Measurements from ENCODE around the gene CNFN. TPM values are rescaled to one million over a fixed set of nuclear protein-coding genes. Genes with fewer than 3 reads are reported as not detected.

Gene CNFN, protein sequence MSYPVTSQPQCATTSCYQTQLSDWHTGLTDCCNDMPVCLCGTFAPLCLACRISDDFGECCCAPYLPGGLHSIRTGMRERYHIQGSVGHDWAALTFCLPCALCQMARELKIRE
- total RNA-seq (2014; rRNA removed), result 4.1 and 4.5 TPM in 2 replicates
- percentile 29 among the genes with signal in this experiment for Bru-seq, nascent RNA
- BruChase-seq, experiment 1, labeled RNA remaining after a 6-hour chase, result percentile 16 among the genes with signal in this experiment
- percentile 12 among the genes with signal in this experiment for BruChase-seq, experiment 2, labeled RNA remaining after a 2-hour chase
- long read RNA-seq, partial matches to known transcripts, result 3 of 3 reads
- long read RNA-seq, other reads (novel, unspliced or antisense), result 0 of 3 reads

DNA sequence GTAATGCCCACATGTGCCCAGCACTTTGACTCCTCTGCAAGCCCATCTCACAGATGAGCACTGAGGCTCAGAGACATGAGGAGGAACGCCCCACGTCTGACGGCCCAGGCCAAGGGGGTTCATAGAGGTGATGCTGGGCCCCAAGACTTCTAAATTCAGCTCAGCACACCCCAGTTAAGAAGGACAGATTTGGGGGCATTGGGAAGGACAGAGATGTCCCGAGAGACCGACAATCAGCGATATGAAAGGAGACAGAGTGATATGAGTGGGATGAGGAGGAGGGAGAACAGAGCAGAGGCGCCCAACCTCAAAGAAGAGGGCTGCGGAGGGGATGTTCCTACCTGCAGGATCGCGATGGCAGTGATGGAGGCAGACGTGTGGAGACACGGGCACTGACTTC lies at the start of gene CNFN:
Gene CNFN, minus strand, starts transcription at position 399 of the 400 bp plus-strand sequence. CDS start 1,260 bp downstream, outside the sequence.
- no peak within 1 kb of the TSS for H3K4me3 ChIP-seq (ENCODE audit: low read length)
- no peaks in the 10 kb centered on the region for H3F3A ChIP-seq (ENCODE audit: low read length, unreplicated experiment)
- no peak within 1 kb of the TSS for H3K27ac ChIP-seq (ENCODE audit: low read length)
- no peak within 1 kb of the TSS for H2AFZ ChIP-seq (ENCODE audit: low read length)
- TF ChIP-seq, protein P1, sequence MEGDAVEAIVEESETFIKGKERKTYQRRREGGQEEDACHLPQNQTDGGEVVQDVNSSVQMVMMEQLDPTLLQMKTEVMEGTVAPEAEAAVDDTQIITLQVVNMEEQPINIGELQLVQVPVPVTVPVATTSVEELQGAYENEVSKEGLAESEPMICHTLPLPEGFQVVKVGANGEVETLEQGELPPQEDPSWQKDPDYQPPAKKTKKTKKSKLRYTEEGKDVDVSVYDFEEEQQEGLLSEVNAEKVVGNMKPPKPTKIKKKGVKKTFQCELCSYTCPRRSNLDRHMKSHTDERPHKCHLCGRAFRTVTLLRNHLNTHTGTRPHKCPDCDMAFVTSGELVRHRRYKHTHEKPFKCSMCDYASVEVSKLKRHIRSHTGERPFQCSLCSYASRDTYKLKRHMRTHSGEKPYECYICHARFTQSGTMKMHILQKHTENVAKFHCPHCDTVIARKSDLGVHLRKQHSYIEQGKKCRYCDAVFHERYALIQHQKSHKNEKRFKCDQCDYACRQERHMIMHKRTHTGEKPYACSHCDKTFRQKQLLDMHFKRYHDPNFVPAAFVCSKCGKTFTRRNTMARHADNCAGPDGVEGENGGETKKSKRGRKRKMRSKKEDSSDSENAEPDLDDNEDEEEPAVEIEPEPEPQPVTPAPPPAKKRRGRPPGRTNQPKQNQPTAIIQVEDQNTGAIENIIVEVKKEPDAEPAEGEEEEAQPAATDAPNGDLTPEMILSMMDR (conservative IDR thresholded peaks at IDR 0.05; ENCODE audit: low read depth, low read length), result no peak
- TF ChIP-seq EZH2phosphoT487 (IDR thresholded peaks at IDR 0.05; ENCODE audit: borderline replicate concordance, low read length) (no peak), EZH2 (IDR thresholded peaks at IDR 0.05; ENCODE audit: low read length, unreplicated experiment) (no peak)
- no peaks in the 10 kb centered on the region for H3K9me2 ChIP-seq (replicated peaks; ENCODE audit: low read length)
- H4K20me1 ChIP-seq (ENCODE audit: low read length), result no peaks in the 10 kb centered on the region
- no peak for ATAC-seq
- intact Hi-C loops (cut with micrococcal nuclease), result no loop called here
- H3K27me3 ChIP-seq (ENCODE audit: low read length), result no peaks in the 10 kb centered on the region
- no TSS peak for BruUV-seq (replicated peaks)
- H3K79me2 ChIP-seq (ENCODE audit: low read length), result no peaks in the 10 kb centered on the region
- ChIA-PET POLR2A (ENCODE audit: unreplicated experiment) (no interaction called here), CTCF (no interaction called here)
- no peaks in the 10 kb centered on the region for H3K36me3 ChIP-seq (ENCODE audit: low read depth, low read length)
- DNase-seq, result no peak
- no peak within 1 kb of the TSS for H3K9ac ChIP-seq (ENCODE audit: low read length)
- no peaks in the 10 kb centered on the region for H3K9me3 ChIP-seq (ENCODE audit: low read length)
- H3K4me1 ChIP-seq (ENCODE audit: insufficient read depth, low read length), result peaks cover 4% of the 10 kb centered on the region; the same call in 1 of the 2 replicates
- H3K4me2 ChIP-seq (ENCODE audit: low read length), result no peak within 1 kb of the TSS

DNA sequence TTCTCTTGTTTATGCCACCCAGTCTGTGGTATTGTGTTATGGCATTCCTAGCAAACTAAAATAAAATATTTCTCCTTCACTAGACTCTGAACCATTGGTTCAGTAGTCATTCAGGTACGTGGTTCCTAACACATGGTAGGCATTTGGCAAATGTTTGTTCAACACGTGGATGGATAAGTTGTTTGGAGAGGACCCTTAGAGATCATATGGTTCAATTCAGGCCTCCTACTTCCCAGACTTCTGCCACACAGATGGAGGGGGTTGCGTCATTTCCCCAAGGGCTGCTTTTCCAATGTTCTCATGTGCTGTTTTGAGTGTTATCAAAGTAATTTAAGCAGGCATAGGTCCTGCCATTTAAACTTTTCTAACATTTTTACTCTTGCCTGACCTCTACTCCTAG lies 45.9 kb upstream of the CNFN start:
- intact Hi-C loops (cut with micrococcal nuclease), result no loop called here
- Histone ChIP-seq H3K27ac (ENCODE audit: low read length) (no peak overlapping the region), H3K4me3 (ENCODE audit: low read length) (no peak overlapping the region), H3K36me3 (ENCODE audit: low read depth, low read length) (no peaks in the 10 kb centered on the region), H3K4me2 (ENCODE audit: low read length) (no peak overlapping the region), H3K27me3 (ENCODE audit: low read length) (no peaks in the 10 kb centered on the region), H4K20me1 (ENCODE audit: low read length) (no peaks in the 10 kb centered on the region), H3F3A (ENCODE audit: low read length, unreplicated experiment) (no peaks in the 10 kb centered on the region), H3K9me2 (replicated peaks; ENCODE audit: low read length) (no peaks in the 10 kb centered on the region), H2AFZ (ENCODE audit: low read length) (no peak overlapping the region), H3K79me2 (ENCODE audit: low read length) (no peaks in the 10 kb centered on the region), H3K4me1 (ENCODE audit: insufficient read depth, low read length) (peaks cover 7% of the 10 kb centered on the region), H3K9me3 (ENCODE audit: low read length) (no peaks in the 10 kb centered on the region), H3K9ac (ENCODE audit: low read length) (no peak overlapping the region)
- ATAC-seq (no peak), DNase-seq (no peak)
- CTCF ChIA-PET, result no interaction called here
- BruUV-seq (replicated peaks), result no TSS peak
- TF ChIP-seq EZH2phosphoT487 (IDR thresholded peaks at IDR 0.05; ENCODE audit: borderline replicate concordance, low read length) (no peak), EZH2 (IDR thresholded peaks at IDR 0.05; ENCODE audit: low read length, unreplicated experiment) (no peak)
- TF ChIP-seq, protein P1 (conservative IDR thresholded peaks at IDR 0.05; ENCODE audit: low read depth, low read length), result no peak
- POLR2A ChIA-PET (ENCODE audit: unreplicated experiment), result interaction anchor here (0.6 kb wide), 1 partner anchor 20 kb away, joined by 5 read pairs; no protein-coding TSS in a partner anchor

DNA sequence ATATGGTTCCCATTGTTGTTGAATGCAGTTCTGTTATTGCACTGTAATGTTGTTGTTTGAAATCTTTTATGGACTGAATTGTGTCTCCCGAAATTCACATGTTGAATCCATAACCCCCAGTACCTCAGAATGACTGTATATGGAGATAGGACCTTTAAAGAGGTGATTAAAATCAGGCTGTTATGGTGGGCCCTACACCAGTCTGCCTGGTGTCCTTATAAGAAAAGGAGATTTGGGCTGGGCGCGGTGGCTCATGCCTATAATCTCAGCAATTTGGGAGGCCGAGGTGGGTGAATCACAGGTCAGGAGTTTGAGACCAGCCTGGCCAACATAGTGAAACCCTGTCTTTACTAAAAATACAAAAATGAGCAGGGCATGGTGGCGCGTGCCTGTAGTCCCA lies 45.2 kb upstream of the CNFN start:
- no peak overlapping the region for H2AFZ ChIP-seq (ENCODE audit: low read length)
- no peak overlapping the region for H3K9ac ChIP-seq (ENCODE audit: low read length)
- intact Hi-C loops (cut with micrococcal nuclease), result no loop called here
- DNase-seq (no peak), ATAC-seq (no peak)
- H3K9me3 ChIP-seq (ENCODE audit: low read length), result no peaks in the 10 kb centered on the region
- H3K4me1 ChIP-seq (ENCODE audit: insufficient read depth, low read length), result no peaks in the 10 kb centered on the region
- no TSS peak for BruUV-seq (replicated peaks)
- no peaks in the 10 kb centered on the region for H3K79me2 ChIP-seq (ENCODE audit: low read length)
- no peaks in the 10 kb centered on the region for H3K27me3 ChIP-seq (ENCODE audit: low read length)
- CTCF ChIA-PET, result no interaction called here
- no peaks in the 10 kb centered on the region for H3K9me2 ChIP-seq (replicated peaks; ENCODE audit: low read length)
- POLR2A ChIA-PET (ENCODE audit: unreplicated experiment), result no interaction called here
- TF ChIP-seq, protein P1 (conservative IDR thresholded peaks at IDR 0.05; ENCODE audit: low read depth, low read length), result no peak
- no peak for TF ChIP-seq EZH2 (IDR thresholded peaks at IDR 0.05; ENCODE audit: low read length, unreplicated experiment)
- TF ChIP-seq EZH2phosphoT487 (IDR thresholded peaks at IDR 0.05; ENCODE audit: borderline replicate concordance, low read length), result no peak
- no peak overlapping the region for H3K27ac ChIP-seq (ENCODE audit: low read length)
- no peaks in the 10 kb centered on the region for H4K20me1 ChIP-seq (ENCODE audit: low read length)
- H3K4me2 ChIP-seq (ENCODE audit: low read length), result no peak overlapping the region
- no peaks in the 10 kb centered on the region for H3F3A ChIP-seq (ENCODE audit: low read length, unreplicated experiment)
- no peak overlapping the region for H3K4me3 ChIP-seq (ENCODE audit: low read length)
- H3K36me3 ChIP-seq (ENCODE audit: low read depth, low read length), result no peaks in the 10 kb centered on the region

Measured in PC-3 (cell line).